LNCAP (cell line): ENCODE results near the gene TRABD2B.

Source experiments
- TF ChIP-seq, protein P1 (sequence below): fragments of 450-650 bp; IDR thresholded peaks from 2 replicates; pipeline ENCODE4 v1.5.1; 2017; ENCODE audit warnings: mild to moderate bottlenecking

Gene TRABD2B

DNA sequence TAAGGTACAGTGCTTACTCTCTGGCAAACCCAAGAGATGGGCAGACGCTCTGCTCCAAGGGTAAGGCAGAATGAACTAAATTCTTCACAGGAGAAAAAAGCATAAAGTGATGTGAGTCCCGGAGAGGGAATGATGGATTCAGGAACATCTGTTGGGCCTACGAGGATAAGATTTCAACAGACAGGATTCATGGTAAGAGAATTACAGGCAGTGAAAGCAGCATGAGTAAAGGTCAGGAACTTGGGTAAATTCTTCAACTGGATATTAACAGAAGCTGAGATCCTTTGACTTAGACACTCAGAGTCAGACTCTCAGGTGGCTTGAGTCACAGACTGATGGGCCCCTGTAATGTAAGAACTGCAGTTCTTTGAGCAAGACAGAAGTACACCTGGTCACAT, 152.6 kb downstream of the TRABD2B start:
- TF ChIP-seq, protein P1, sequence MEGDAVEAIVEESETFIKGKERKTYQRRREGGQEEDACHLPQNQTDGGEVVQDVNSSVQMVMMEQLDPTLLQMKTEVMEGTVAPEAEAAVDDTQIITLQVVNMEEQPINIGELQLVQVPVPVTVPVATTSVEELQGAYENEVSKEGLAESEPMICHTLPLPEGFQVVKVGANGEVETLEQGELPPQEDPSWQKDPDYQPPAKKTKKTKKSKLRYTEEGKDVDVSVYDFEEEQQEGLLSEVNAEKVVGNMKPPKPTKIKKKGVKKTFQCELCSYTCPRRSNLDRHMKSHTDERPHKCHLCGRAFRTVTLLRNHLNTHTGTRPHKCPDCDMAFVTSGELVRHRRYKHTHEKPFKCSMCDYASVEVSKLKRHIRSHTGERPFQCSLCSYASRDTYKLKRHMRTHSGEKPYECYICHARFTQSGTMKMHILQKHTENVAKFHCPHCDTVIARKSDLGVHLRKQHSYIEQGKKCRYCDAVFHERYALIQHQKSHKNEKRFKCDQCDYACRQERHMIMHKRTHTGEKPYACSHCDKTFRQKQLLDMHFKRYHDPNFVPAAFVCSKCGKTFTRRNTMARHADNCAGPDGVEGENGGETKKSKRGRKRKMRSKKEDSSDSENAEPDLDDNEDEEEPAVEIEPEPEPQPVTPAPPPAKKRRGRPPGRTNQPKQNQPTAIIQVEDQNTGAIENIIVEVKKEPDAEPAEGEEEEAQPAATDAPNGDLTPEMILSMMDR, result no peak

DNA sequence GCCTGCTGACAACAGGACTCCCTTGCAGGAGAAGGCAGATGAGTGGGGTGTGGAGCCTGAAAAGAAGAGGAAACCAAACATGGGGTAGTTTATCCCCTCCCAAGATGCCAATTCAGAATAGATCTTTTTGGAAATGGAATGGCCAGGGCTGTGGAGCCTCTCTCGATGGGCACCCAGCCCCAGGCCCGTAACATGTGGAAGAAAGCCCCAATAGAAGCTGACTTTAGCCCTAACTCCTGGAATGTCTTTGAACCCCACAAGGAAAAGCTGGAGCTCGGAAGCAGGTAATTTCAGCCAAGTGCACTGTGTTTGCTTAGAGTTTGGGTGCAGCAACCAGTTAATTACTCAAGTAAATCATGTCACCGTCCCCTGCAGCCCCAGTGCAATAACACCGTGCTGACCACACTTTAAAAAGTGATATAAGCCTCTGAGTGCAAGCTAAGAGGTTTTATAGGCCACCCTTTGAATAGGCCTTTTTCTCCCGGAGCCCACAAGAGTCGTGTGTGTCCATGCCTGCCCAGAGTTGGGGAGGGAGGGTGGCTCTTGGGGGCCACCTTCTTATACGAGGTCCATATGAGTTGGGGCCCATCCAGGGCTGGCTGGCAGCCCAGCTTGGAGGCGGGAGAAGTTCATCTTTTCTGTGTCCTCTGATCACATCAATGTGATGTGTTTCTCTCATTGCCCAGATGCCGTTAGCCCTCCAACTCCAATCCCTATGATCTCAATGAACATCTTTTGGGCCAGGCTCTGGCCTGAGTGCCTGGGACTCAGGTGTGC, 153.2 kb downstream of the TRABD2B start:
- TF ChIP-seq, protein P1, result no peak

DNA sequence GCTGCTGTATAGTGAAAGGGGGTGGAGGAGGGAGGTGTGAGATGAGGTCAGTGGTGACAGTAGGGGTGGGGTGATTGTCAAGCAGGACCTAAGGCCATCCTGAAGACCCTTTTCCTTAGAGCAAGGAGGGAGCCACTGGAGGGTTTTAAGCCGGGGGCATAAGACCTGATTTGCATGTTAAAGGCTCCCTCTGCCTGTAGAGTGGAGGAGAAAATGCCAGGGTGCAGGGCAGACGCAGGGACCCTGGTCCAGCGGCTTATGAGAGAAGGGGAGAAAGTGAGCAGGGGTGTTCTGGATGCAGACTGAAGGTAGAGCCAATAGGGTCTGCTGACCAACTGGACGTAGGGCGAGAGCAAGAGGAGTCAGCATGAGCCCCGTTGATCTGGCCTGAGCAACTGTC, 154.1 kb downstream of the TRABD2B start:
- TF ChIP-seq, protein P1, result no peak

DNA sequence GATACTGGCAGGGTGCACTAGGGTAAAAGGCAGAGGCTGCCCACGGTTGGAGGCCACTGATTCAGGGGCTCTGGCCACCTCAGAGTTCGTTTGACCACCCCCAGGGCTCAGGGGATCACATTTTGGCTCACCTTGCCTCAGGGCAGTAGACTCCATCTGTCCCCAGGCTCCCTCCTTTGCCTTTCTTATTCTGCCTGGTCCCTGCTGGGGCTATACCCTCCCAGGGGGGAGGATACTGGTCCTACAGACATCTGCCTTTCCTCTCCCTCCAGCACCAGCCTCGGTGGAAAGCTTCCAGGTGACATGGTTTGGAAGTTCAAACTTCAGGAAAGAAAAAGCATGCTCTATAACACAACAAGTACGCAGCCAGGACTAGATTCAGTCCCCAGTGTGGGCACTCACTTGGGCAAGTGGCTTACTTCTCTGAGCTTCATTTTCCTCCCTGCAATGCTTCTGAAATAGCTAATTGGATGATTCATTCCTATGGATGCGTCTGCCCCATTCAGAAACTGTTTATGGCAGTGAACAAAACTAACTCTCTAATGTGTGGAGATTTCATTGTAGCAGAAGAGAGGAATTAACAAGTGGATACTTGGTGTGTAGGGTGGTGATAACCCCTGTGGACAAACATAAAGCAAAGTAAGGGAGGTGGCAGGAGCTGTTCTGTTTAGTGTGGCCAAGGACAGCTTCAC, 154.8 kb downstream of the TRABD2B start:
- TF ChIP-seq, protein P1, result no peak

DNA sequence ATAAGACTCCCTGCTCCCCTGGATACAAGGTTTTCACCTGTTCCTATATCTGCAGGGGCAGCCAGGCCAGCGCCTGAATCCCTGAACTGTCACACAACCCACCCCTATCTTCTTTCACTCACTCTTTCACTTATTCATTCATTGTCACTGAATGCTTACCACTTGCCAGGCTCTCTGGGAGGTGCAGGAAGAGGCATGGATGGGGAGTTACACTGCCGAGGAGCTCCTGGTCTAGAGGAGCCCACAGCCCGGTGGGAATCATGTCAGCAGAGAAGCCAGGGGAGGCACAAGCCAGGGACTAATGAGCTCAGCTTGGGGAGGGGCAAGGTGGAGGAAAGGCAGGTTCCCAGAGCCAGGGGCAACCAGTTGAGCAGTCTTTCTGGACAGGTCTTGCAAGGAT, 155.8 kb downstream of the TRABD2B start:
- TF ChIP-seq, protein P1, result no peak

DNA sequence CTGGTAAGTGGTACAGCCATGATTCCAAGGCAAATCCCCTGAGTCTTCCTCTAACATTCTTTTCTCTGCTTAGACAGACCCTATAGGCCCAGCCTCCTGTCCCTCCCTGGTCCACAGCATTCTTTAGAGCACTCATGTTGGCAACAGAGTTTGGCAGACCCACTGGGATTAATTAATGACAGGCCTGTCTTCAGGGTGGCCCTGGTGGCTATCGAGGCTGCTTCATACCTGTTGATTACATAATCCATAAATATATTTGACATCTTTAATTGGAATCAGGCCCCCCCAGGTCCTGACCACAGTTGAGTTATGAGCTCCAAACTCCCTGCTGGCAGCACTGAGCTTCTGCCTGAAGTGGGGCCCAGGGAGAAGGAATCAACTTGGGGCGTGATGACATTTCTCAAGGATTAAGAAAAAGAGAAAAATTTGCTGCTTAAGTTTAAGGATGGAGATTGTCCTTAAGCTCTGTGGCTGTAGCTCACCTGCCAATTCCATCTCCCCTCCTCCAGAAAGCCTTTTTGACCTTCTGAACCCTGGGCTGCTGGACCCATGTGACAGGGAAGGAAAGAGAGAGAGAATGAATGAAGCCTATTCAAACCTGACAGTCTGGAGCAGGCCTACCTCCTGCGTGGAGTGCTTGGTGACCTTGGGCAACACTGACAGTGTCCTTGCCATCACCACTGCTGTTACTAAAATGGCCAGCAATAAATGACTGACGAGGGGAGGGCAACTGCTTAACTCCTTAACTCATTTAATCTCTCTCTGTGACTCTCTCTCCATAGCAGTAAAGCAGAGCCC, 156.6 kb downstream of the TRABD2B start:
- TF ChIP-seq, protein P1, result no peak

DNA sequence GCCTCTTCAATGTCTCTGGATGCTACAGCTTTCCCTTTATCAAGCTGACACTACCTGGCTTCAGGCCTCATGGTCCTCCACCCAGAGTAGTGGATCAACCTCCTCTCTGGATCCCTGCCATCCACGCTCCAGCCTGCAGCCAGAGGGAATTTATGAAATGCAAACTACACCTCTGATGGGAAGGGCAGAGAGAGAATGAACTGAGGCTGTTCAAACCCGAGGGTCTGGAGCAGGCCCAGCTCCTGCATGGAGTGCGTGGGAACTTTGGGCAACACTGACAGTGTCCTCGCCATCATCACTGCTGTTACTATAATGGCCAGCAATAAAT, 157.8 kb downstream of the TRABD2B start:
- TF ChIP-seq, protein P1, result no peak
